Measurements from ENCODE around the gene SULF2.

The SULF2 gene

DNA sequence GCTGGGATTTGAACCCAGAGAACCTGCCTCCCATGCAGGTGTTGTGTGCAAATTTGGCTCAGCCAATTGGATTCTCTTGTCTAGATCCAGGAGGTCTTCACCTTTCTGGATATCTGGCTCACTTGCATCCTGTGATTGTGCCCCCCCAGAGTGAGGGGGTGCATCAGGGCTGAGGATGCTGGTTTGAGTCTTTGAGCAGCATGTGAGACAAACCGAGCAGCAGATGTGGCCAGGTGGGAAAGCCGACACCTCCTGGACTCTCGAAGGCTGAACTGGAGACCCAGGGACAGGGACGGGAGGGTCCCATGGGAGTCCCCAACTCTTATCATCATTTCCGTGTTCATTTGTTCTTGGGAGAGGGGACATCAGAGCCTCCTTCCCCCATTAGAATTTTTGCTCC lies 30.6 kb upstream of the SULF2 start:
- TF ChIP-seq, protein P1, sequence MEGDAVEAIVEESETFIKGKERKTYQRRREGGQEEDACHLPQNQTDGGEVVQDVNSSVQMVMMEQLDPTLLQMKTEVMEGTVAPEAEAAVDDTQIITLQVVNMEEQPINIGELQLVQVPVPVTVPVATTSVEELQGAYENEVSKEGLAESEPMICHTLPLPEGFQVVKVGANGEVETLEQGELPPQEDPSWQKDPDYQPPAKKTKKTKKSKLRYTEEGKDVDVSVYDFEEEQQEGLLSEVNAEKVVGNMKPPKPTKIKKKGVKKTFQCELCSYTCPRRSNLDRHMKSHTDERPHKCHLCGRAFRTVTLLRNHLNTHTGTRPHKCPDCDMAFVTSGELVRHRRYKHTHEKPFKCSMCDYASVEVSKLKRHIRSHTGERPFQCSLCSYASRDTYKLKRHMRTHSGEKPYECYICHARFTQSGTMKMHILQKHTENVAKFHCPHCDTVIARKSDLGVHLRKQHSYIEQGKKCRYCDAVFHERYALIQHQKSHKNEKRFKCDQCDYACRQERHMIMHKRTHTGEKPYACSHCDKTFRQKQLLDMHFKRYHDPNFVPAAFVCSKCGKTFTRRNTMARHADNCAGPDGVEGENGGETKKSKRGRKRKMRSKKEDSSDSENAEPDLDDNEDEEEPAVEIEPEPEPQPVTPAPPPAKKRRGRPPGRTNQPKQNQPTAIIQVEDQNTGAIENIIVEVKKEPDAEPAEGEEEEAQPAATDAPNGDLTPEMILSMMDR (IDR thresholded peaks at IDR 0.05), result no peak
- no peak overlapping the region for H3K4me3 ChIP-seq (ENCODE audit: low read depth in 1 of 2, low read length in 1 of 2)
- H3K36me3 ChIP-seq, result no peaks in the 10 kb centered on the region
- no peaks in the 10 kb centered on the region for H3K9me3 ChIP-seq
- H3K27ac ChIP-seq, result no peak overlapping the region
- peaks cover 70% of the 10 kb centered on the region for H3K27me3 ChIP-seq
- no peaks in the 10 kb centered on the region for H3K4me1 ChIP-seq (ENCODE audit: control insufficient read depth in 1 of 2, insufficient read depth in 1 of 2, low read depth in 1 of 2, low read length in 1 of 2)

DNA sequence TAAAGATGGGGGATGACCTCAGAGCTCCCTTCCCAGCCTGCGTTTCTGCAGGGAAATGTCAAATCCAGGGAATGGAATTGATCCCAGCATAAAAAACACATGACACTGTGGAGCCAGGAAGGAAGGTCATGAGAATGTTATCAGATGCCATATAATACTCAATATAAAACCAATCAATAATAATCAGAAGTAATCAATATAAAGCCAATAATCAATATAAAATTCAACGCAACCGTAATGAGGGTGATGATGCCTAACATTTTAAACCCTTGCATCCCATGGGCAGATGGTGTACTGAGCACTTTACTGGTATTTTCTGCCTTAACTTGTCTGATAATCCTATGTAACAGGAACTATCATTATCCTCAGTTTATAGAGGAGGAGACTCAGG lies 30.1 kb upstream of the SULF2 start:
- H3K4me3 ChIP-seq (ENCODE audit: low read depth in 1 of 2, low read length in 1 of 2), result no peak overlapping the region
- H3K36me3 ChIP-seq, result no peaks in the 10 kb centered on the region
- peaks cover 71% of the 10 kb centered on the region for H3K27me3 ChIP-seq
- H3K27ac ChIP-seq, result no peak overlapping the region
- no peaks in the 10 kb centered on the region for H3K9me3 ChIP-seq
- TF ChIP-seq, protein P1 (IDR thresholded peaks at IDR 0.05), result no peak
- H3K4me1 ChIP-seq (ENCODE audit: control insufficient read depth in 1 of 2, insufficient read depth in 1 of 2, low read depth in 1 of 2, low read length in 1 of 2), result no peaks in the 10 kb centered on the region

DNA sequence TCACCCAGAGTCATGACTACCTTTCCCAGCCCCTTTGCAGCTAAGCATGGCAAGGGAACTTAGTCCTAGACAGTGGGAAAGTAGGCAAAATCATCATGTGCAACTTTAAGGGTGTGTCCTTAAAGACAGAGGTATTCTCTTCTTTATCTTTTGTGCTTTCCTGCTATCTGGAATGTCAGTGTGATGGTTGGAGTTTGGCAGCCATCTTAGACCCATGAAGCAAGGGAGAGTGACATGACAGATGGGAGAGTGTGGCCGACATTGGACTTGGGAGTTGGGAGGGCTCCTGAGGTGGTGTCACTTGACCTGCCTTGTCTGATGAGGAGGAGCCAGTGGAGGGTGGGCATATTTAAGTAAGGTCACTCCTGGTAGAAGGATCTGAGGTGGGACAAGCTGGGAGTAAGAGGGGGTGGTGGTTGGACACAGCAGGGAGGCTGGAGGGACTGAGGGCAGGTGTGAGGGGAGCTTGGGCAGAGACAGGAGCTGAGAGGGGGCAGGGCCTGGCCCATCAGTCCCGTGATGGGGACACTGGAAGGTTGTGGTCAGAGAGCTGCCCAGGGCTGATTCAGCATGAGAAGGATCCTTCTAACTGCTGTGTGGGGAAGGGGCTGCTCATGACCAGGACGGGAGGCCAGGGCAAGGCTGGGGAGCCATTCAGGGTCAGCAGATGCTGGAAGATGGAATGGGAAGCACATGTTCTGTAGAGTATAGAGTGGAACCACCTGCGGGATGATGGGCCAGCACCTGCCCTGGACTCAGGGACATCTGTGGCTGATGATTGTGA lies 29.5 kb upstream of the SULF2 start:
- Histone ChIP-seq H3K4me1 (ENCODE audit: control insufficient read depth in 1 of 2, insufficient read depth in 1 of 2, low read depth in 1 of 2, low read length in 1 of 2) (no peaks in the 10 kb centered on the region), H3K4me3 (ENCODE audit: low read depth in 1 of 2, low read length in 1 of 2) (no peak overlapping the region), H3K27ac (no peak overlapping the region), H3K9me3 (no peaks in the 10 kb centered on the region), H3K36me3 (no peaks in the 10 kb centered on the region), H3K27me3 (peaks cover 73% of the 10 kb centered on the region)
- TF ChIP-seq, protein P1 (IDR thresholded peaks at IDR 0.05), result no peak

GRCh38 chr20:47810721-47811347 lies 25.6 kb upstream of the SULF2 start:
- Histone ChIP-seq H3K27me3 (peaks cover 51% of the 10 kb centered on the region), H3K4me1 (ENCODE audit: control insufficient read depth in 1 of 2, insufficient read depth in 1 of 2, low read depth in 1 of 2, low read length in 1 of 2) (no peaks in the 10 kb centered on the region), H3K4me3 (ENCODE audit: low read depth in 1 of 2, low read length in 1 of 2) (no peak overlapping the region), H3K36me3 (no peaks in the 10 kb centered on the region), H3K9me3 (no peaks in the 10 kb centered on the region), H3K27ac (no peak overlapping the region)
- TF ChIP-seq, protein P1 (IDR thresholded peaks at IDR 0.05), result no peak

- Histone ChIP-seq H3K4me3 (ENCODE audit: low read depth in 1 of 2, low read length in 1 of 2) (no peak overlapping the region), H3K27ac (no peak overlapping the region), H3K27me3 (peaks cover 49% of the 10 kb centered on the region), H3K36me3 (no peaks in the 10 kb centered on the region), H3K4me1 (ENCODE audit: control insufficient read depth in 1 of 2, insufficient read depth in 1 of 2, low read depth in 1 of 2, low read length in 1 of 2) (no peaks in the 10 kb centered on the region), H3K9me3 (no peaks in the 10 kb centered on the region)
- TF ChIP-seq, protein P1 (IDR thresholded peaks at IDR 0.05), result no peak
Observed at GRCh38 chr20:47810116-47810677, 24.9 kb upstream of the SULF2 start.

Measured in neutrophil (primary cell).